SKM-1 (cell line): ENCODE measurements around the gene ARIH2.
"Not testable (repeated sequence)": the region's sequence is repeated elsewhere in the genome, so short reads cannot be mapped to it uniquely, and the experiment has no call there.

ENCODE experiments used
- DNase-seq: peaks from one replicate; lab custom pipeline; 2025; ENCODE audit not compliant: unreplicated experiment; lab: John Stamatoyannopoulos, UW

ARIH2 gene

GRCh38 chr3:48918388-48919214 is at the start of gene ARIH2:
TSS of gene ARIH2 (plus strand) at chr3:48918842. CDS start at chr3:48927559, 8,717 bp downstream.
- DNase-seq: peak; percentile 85

- DNase-seq: no peak
These were observed 41.0 kb upstream of the ARIH2 start for GRCh38 chr3:48877671-48878070.

GRCh38 chr3:48879307-48879993 is 39.2 kb upstream of the ARIH2 start:
- no peak for DNase-seq

DNA sequence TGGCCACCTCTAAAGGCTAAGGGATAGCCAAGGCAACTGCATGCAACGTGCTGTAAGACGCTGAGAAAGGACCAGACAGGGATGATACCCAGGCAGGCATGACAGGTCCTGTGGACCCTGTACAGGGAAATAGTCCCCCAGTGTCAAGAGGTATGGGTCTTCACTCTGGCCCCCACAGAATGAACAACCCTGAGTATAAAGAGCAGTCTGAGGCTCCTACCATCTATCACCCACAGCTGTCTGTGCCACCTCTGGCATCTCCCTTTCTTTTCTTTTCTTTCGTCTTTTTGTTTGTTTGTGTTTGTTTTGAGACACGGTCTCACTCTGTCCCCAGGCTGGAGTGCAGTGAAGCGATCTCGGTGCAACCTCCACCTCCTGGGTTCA is 38.7 kb upstream of the ARIH2 start:
- DNase-seq: no peak

GRCh38 chr3:48881006-48881405 is 37.6 kb upstream of the ARIH2 start:
- DNase-seq: no peak

GRCh38 chr3:48881652-48882114 is 37.0 kb upstream of the ARIH2 start:
- no peak for DNase-seq

GRCh38 chr3:48885753-48886152 is 32.9 kb upstream of the ARIH2 start:
- no peak for DNase-seq

DNA sequence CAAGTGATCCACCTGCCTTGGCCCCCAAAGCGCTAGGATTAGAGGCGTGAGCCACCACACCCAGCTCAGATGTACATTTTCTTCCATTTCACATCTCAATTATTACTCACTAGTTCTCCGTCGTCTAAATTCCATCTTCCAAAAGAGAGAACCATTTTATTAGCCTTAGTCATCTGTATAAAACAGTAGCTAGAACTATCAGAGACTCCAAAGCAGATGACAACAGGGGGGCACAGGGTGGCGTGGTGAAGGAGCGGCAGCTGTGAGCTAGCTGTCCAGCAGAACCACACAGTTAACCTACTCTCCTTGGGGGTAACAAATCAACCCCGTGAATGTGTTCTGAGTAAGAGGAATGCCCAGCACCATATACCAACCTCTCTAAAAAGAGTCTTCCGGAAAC is 27.0 kb upstream of the ARIH2 start:
- DNase-seq: no peak

GRCh38 chr3:48894516-48894915 is 24.1 kb upstream of the ARIH2 start:
- DNase-seq: no peak

DNA sequence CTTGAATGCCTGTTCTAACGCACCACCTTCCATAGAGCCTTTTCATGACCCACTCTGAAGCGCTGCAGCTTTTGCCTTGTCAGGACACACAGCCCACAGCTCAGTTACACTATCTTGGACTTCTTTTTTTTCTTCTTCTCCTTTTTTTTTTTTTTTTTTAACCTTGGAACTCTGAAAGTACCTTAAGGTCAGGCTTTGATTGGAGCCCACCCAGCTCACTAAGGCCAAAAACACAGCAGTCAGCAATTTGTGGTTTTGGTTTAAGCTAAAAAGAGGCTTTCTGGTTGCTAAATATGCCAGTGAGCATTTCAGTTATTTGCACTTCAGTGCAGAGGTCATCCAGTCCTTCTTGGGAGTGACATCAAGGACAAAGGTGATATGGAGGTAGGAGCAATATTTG is 21.7 kb upstream of the ARIH2 start:
- DNase-seq: no peak

DNA sequence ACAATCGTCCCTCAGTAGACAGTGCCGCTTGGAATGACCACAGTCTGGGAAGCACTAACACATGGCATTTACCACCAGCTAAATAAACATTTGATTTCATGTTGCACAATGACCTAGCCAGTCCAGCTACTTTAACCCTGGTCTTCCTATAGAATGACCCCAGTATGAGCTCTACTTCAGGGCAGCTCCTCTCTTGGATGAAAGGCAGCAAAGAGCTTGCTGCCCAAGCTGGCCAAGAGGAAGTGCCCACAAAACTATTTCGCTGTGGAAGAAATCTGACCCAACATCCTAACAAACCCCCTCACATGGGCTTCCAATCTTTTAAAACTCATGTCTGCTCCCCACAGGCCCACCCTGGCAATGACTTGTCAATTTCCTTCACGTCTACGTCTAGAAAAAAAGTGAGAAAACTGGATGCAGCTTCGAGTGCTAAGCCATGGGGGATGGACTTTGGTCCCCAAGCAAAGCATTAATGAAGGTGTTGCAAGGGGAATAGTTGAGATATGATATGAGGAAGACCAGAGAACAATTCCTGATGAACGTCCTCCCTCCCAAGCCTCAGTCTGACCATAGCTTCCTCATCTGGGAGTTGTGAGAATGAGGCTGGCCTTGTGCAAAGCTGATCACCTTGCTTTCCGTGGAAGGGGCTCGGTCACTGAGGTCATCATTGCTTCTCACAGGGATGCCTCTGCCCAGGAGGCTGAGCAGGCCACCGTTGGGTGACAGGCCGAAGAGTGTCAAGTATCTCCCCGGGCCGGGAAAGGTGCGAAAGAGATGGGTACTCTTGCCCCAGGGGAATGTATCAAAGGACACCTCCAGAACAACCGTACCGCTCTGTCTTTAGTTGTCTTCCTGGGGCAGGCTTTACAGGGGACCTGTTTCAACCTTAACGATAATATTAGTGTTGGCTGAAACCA is 20.9 kb upstream of the ARIH2 start:
- DNase-seq: no peak

GRCh38 chr3:48898383-48899234 is 20.0 kb upstream of the ARIH2 start, which contains the start of gene SLC25A20:
TSS of gene SLC25A20 (minus strand) at chr3:48898882. CDS start at chr3:48898794, 88 bp downstream.
- peak; percentile 70 for DNase-seq

- DNase-seq: no peak
These were observed 19.4 kb upstream of the ARIH2 start for GRCh38 chr3:48899273-48899672.

- DNase-seq: not testable (repeated sequence)
These were observed 11.6 kb upstream of the ARIH2 start for GRCh38 chr3:48907026-48907425.

DNA sequence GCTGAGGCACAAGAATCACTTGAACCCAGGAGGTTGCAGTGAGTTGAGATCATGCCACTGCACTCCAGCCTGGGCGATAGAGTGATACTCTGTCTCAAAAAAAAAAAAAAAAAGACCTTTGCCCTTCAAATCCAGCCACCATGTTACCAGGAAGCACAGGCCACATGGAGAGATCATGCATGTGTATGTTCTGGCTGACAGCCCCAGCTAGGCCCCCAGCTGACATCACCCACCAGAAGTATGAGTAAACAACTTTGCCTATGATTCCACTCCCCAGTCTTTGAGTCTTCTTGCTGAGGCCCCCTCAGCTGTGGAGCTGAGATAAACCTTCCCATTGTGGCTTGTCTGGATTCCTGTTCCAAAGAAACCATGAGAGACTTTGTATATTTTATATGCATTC is 3.3 kb upstream of the ARIH2 start:
- no peak for DNase-seq

- DNase-seq: peak; percentile 32
These were observed 835 bp downstream of the ARIH2 start for GRCh38 chr3:48919215-48920138.

DNA sequence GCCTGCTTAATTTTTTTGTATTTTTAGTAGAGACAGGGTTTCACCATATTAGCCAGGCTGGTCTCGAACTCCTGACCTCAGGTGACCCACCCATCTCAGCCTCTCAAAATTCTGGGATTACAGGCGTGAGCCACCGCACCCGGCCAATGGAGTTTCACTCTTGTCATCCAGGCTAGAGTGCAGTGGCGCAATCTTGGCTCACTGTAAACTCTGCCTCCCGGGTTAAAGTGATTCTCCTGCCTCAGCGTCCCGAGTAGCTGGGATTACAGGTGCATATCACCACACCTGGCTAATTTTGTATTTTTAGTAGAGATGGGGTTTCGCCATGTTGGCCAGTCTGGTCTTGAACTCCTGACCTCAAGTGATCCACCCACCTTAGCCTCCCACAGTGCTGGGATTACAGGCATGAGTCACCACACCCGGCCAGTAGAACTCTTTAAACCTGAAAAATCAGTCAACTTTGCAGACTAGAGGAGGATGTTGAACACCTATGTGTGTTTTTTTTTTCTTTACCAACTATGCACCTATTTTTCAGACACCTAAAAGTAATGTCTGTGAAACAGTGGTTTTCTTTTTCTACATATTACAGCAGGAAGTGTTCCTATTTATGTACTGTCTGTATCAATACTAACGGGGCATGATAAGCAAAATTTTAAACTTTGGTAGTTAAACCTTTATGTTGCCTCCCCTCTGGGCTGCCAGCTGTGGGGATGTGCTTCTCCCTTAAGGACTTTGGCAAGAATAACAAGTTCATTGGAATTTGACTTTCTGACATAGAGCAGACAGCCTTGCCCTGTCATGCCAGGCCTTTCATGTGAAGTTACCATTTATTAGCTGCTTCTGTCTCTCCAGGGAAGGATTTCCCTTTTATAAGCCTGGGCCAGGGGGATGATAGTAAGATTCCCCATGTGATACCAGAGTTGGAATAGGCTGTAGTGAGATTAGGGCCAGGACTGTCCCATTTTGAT is 8.1 kb downstream of the ARIH2 start:
- DNase-seq: no peak

GRCh38 chr3:48927928-48928327 is 9.3 kb downstream of the ARIH2 start:
- no peak for DNase-seq
